GF-D8 (cell line): Measurements from ENCODE around the gene DPPA5.
"Not testable (repeated sequence)": the region's sequence is repeated elsewhere in the genome, so short reads cannot be mapped to it uniquely, and the experiment has no call there.

Experiments
- DNase-seq: peaks from one replicate; lab custom pipeline; 2025; lab: John Stamatoyannopoulos, UW

The DPPA5 gene

GRCh38 chr6:73353636-73354593, at the start of gene DPPA5:
DPPA5 (minus strand) TSS chr6:73354276; CDS start chr6:73354225, 51 bp downstream.
- no peak for DNase-seq

GRCh38 chr6:73400656-73401055, 46.6 kb upstream of the DPPA5 start:
- DNase-seq, result no peak

GRCh38 chr6:73395875-73396274, 41.8 kb upstream of the DPPA5 start:
- no peak for DNase-seq

- peak; percentile 72 for DNase-seq
Measured at GRCh38 chr6:73394577-73395354, 40.7 kb upstream of the DPPA5 start, which contains the start of gene DDX43. DDX43 (plus strand) TSS chr6:73394828; CDS start chr6:73394906, 78 bp downstream.

GRCh38 chr6:73393278-73393677, 39.2 kb upstream of the DPPA5 start:
- DNase-seq, result no peak

- not testable (repeated sequence) for DNase-seq
Measured at GRCh38 chr6:73392188-73392587, 38.1 kb upstream of the DPPA5 start.

- DNase-seq, result no peak
Measured at GRCh38 chr6:73391675-73392074, 37.6 kb upstream of the DPPA5 start.

GRCh38 chr6:73389854-73390253, 35.8 kb upstream of the DPPA5 start:
- no peak for DNase-seq

- DNase-seq, result peak; percentile 55
Measured at GRCh38 chr6:73388800-73389512, 34.9 kb upstream of the DPPA5 start.

- DNase-seq, result no peak
Measured at GRCh38 chr6:73388433-73388799, 34.3 kb upstream of the DPPA5 start.

GRCh38 chr6:73382462-73383113, 28.5 kb upstream of the DPPA5 start:
- DNase-seq, result no peak

- DNase-seq, result not testable (repeated sequence)
Measured at GRCh38 chr6:73381531-73381930, 27.5 kb upstream of the DPPA5 start.

- DNase-seq, result no peak
Measured at GRCh38 chr6:73377225-73377624, 23.1 kb upstream of the DPPA5 start.

- DNase-seq, result no peak
Measured at GRCh38 chr6:73375216-73375615, 21.1 kb upstream of the DPPA5 start.

- DNase-seq, result no peak
Measured at GRCh38 chr6:73372516-73372915, 18.4 kb upstream of the DPPA5 start.

- no peak for DNase-seq
Measured at GRCh38 chr6:73371984-73372383, 17.9 kb upstream of the DPPA5 start.

GRCh38 chr6:73369563-73369962, 15.5 kb upstream of the DPPA5 start, which contains the start of gene OOEP:
OOEP (minus strand) TSS chr6:73369897; CDS start chr6:73369792, 105 bp downstream.
- no peak for DNase-seq

GRCh38 chr6:73369157-73369556, 15.1 kb upstream of the DPPA5 start:
- no peak for DNase-seq

- no peak for DNase-seq
Measured at GRCh38 chr6:73368675-73369074, 14.6 kb upstream of the DPPA5 start.

- DNase-seq, result no peak
Measured at GRCh38 chr6:73367761-73368355, 13.8 kb upstream of the DPPA5 start.

- DNase-seq, result no peak
Measured at GRCh38 chr6:73364549-73364948, 10.5 kb upstream of the DPPA5 start.
